Ecto neural progenitor cell (in vitro differentiated cells): Measurements from ENCODE around the gene NCEH1.
"Not testable (repeated sequence)": the region's sequence is repeated elsewhere in the genome, so short reads cannot be mapped to it uniquely, and the experiment has no call there.

Experiments used
- DNase-seq: peaks from one replicate; pipeline ENCODE4 v3.0.0-alpha.2; 2018; ENCODE audit warnings: low spot score

Gene NCEH1

GRCh38 chr3:172707030-172707429 lies 3.8 kb downstream of the NCEH1 start:
- no peak for DNase-seq

- DNase-seq: no peak
Observed at GRCh38 chr3:172705170-172705569, 5.7 kb downstream of the NCEH1 start.

- DNase-seq: no peak
Observed at GRCh38 chr3:172704001-172704400, 6.9 kb downstream of the NCEH1 start.

DNA sequence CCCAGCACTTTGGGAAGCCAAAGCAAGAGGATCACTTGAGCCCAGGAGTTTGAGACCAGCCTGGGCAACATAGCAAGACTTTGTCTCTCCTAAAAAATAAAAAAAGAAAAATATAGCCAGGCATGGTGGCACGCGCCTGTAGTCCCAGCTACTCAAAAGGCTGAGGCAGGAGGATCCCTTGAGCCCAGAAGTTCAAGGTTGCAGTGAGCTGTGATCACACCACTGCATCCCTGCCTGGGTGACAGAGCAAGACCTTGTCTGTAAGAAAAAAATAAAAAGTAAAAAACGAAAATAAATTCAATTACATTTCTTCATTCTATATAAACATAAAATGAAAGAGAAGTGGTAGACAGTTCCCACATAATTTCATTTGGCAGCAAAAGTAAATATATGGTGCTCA lies 8.1 kb downstream of the NCEH1 start:
- not testable (repeated sequence) for DNase-seq

- DNase-seq: no peak
Observed at GRCh38 chr3:172702256-172702655, 8.6 kb downstream of the NCEH1 start.

DNA sequence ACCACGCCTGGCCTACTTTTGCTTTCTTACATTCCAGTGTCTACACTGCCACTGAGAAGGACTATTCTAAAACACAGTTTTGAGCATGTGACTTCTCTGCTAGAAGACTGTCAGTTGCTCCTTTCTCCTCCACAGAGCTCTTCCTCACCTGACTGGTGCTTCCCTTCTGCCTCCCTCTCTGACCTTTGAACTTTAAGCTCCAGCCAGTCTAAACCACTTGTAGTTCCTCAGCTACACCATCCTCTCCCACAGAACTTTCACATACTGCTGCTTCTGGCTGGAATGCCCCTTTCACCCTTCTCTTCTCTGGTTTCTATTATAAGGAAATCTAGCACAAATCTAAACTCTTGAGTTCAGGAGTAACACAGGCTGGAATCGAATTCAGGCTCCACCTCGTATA lies 9.1 kb downstream of the NCEH1 start:
- DNase-seq: no peak

GRCh38 chr3:172700936-172701455 lies 9.9 kb downstream of the NCEH1 start:
- DNase-seq: no peak

DNA sequence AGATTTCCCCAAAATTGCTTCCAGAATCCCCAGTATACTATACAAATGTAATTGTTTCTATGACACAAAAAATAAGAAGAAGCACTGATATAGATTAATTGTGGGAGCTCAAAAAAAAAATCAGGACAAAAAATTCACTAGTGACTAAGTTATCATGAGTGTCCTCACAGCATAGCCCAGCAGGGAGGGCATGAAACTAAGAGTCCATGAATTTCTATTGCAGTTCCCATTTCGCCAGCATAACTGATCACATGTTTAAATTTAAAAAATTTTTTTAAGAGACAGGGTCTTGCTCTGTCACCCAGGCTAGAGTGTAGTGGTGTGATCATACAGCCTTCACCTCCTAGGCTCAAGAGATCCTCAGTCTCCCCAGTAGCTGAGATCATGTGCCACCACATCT lies 10.6 kb downstream of the NCEH1 start:
- no peak for DNase-seq

- no peak for DNase-seq
Observed at GRCh38 chr3:172699031-172699430, 11.8 kb downstream of the NCEH1 start.

GRCh38 chr3:172698631-172699030 lies 12.2 kb downstream of the NCEH1 start:
- DNase-seq: no peak

- no peak for DNase-seq
Observed at GRCh38 chr3:172697558-172697957, 13.3 kb downstream of the NCEH1 start.

DNA sequence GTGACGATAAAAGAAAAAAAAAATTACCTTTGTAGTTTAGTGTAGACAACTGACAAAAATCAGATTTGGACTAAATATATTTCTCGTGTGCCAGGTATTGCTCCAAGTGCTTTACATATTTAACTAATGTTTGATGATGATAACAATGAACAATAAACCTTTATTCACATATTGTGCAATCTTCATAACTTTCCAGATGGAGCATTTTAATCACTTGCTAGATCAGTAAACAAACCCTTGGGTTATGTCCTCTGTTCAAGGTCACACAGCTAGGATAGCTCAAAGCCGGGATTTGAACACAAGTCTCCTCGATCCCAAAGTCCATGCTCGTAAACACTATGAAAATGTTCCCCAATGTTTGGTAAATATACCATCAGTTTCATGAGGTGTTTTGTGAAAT lies 14.5 kb downstream of the NCEH1 start:
- DNase-seq: no peak

GRCh38 chr3:172694573-172695246 lies 16.2 kb downstream of the NCEH1 start:
- no peak for DNase-seq

DNA sequence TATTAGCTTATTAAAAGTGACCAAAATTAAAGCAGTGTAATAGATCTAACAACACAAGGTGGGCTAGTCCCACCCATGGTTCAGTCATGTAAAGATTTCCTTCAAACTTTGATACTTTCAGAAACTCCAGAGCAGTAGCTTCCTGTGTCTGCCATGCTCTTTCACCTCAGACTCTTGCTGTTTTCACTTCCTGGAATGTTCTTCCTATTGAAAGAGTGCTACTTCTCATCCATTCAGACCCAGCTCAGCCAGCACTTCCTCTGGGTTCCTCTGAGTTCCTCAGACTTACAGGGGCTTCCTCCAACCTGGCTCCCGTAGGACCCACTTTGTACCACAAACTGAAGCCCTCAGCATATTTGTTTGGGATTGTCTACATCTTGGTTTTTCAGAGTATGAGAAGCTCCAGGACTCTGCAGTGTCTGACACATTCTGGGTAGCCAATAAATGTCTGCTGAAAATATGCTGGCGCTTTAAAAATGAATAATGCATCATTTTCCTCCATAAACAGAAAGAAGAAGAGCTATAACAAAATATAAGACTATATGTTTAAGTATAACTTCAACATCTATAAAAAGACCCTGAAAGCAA lies 18.0 kb downstream of the NCEH1 start:
- no peak for DNase-seq

DNA sequence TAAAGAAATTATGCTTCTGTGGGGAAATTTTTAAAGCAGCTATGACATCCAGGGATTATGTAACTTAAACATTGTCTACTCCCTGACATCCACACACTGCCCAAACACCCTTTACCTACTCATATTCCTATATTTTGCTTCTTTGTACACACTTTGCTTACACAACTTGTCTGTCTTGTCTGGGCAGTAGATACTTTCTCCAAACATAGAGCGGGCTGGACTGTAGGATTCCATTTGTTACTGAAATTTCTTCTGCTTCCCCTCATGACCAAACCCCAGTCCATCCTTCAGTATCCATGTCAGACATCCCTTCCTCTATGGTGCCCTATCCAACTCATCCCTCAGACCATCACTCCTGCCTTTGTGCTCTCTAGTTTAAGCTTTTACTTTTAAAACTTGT lies 19.9 kb downstream of the NCEH1 start:
- DNase-seq: no peak

DNA sequence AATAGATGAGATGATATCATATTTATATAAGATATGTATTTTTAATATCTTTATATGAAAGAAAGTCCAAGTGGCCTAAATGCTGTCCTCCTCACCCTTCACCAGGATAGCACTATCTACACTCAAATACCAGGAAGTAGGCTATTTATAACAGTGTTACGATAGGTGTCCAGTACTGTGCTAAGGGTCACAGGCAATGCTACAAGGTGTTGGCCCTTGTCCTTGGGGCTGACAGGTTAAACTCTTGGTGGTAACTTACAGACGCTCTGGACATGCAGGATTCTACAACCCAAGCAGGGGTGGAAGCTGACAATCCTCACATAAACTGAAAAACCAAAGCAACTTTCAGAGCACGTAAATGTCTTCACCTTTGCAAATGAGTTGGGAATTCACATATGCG lies 22.3 kb downstream of the NCEH1 start:
- no peak for DNase-seq

- no peak for DNase-seq
Observed at GRCh38 chr3:172687501-172687900, 23.4 kb downstream of the NCEH1 start.

- DNase-seq: no peak
Observed at GRCh38 chr3:172685331-172686214, 25.3 kb downstream of the NCEH1 start.

GRCh38 chr3:172680684-172681083 lies 30.2 kb downstream of the NCEH1 start:
- no peak for DNase-seq

DNA sequence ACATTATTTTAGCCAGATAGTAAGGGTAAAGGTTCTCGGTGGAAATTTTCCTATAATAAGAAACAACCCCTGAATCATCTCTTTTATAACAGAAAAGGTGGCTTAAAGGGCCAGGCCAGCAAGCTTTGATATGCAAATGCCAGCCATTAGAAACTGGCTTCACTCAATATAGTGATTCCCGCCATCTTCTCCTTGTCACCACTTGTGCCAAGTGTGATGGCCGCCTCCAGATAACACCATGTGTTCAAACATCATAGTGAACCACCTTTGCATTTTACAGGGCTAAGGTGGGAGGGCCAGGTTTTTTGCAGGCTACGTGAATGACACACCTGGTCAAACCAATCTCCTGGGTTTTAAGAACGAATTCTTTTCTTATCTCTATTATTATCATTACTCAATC lies 31.3 kb downstream of the NCEH1 start:
- DNase-seq: no peak

GRCh38 chr3:172678068-172678467 lies 32.8 kb downstream of the NCEH1 start:
- no peak for DNase-seq

- DNase-seq: no peak
Observed at GRCh38 chr3:172676196-172676922, 34.5 kb downstream of the NCEH1 start.
